HL-60/S4 treated with phorbol 12-myristate 13-acetate at 8.2 ng/mL for 4 days and 3 days (cell line): Measurements from ENCODE around the gene MPC1.
"Not testable (repeated sequence)": the region's sequence is repeated elsewhere in the genome, so short reads cannot be mapped to it uniquely, and the experiment has no call there.

ENCODE experiments used
- in situ Hi-C: fragments of 300-500 bp; cut with MboI; formaldehyde crosslinking; loops from 2 replicates; pipeline ENCODE4 v1.15.0; 2022; ENCODE audit warnings: low sequenced_read_pairs

The MPC1 gene

DNA sequence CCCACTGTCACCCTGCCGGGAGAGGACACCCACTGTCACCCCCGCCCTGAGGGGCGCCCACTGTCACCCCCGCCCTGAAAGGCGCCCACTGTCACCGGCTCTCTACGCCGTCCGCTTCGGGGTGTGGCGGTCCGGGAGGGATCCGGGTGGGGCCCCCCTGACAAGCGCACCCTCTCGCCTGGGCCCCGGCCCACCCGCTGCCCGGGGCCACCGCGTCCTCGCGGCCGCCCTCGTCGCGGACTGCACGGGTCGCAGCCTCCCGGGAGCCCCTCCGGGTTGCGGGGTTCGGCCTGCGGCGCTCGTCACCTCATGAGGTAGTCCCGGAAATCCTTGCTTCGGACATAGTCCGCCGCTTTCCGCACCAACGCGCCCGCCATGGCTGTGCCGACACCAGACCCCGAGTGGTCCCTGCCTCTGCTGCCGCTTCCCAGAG lies 224 bp downstream of the MPC1 start:
- in situ Hi-C loops: no loop called here

DNA sequence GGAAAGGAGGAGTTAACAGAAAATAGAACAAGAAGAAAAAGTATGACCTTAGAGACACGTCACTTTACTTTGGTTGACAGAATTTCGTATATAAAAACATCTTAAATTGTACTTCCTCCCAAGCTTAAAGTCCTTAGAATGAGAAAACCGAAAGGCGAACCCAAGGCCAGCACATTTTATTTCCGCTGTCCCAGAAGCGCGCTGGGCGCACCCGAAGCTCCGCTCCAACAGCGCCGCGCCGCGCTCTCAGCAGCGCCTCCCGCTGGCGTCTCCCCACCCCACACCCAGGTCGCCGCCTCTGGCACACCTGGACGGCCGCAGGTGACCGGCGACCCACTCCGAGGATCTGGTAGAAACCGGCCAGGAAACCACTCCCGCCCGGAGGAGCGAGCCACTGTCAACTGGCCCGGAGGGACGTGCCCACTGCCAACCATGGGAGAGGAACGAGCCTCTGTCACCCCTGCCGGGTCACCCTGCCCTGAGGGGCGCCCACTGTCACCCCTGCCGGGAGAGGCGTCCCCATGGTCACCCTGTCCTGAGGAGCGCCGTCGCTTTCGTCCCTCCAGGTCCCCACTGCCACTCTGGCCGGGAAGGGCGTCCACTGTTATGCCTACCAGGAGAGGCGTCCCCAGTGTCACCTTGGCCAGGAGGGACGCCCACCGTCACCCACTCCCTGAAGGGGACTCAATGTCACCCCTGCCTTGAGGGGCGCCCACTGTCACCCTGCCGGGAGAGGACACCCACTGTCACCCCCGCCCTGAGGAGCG lies 824 bp downstream of the MPC1 start:
- in situ Hi-C loops: no loop called here

DNA sequence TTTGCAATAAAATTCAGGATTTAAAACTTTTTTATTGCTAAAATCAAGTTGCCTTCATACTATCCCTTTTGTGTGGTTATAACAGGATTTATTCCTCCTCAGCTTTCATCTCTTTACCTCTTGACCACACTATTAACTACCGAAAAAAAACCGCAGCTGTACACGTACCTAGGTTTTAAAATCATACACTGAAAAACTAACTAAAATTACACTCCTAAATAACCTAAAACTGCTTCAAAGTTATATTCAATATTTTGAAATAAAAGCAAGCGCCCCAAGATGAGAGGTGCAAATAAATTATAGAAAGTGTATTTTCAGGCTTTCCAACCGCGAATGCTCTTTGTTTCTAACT lies 1.4 kb downstream of the MPC1 start:
- in situ Hi-C loops: no loop called here

GRCh38 chr6:166379800-166380199 lies 2.9 kb downstream of the MPC1 start:
- in situ Hi-C loops: no loop called here

GRCh38 chr6:166379103-166379586 lies 3.6 kb downstream of the MPC1 start:
- in situ Hi-C loops: no loop called here

- in situ Hi-C loops: no loop called here
Observed at GRCh38 chr6:166377721-166378120, 5.0 kb downstream of the MPC1 start.

DNA sequence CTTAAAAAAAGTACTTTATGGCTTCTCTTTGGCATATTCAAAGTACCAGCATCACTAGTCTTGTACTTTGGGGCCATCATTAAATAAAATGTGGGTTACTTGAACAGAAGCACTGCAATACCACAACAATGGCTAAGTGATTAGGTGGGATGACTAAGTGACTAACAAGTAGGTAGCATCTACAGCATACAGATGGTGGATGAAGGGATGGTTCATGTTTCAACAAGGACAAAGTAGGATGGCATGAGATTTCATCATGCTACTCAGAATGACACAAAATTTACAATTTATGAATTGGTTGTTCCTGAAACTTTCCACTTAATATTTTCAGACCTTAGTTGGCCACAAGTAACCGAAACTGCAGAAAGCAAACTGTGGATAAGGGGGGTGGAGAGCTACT lies 7.7 kb downstream of the MPC1 start:
- in situ Hi-C loops: no loop called here

DNA sequence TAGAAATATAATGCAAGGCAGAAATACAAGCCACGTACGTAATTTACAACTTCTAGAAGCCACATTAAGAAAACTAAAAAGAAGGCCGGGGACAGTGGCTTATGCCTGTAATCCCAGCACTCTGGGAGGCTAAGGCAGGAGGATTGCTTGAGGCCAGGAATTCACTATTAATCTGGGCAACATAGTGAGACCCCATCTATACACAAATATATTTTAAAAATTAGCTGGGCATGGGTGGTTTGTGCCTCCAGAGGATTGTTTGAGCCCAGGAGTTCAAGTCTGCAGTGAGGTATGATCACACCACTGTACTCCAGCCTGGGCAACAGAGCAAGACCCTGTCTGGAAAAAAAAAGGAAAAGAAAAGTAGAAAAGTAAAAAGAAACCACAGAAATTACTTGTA lies 12.3 kb downstream of the MPC1 start:
- in situ Hi-C loops: no loop called here

DNA sequence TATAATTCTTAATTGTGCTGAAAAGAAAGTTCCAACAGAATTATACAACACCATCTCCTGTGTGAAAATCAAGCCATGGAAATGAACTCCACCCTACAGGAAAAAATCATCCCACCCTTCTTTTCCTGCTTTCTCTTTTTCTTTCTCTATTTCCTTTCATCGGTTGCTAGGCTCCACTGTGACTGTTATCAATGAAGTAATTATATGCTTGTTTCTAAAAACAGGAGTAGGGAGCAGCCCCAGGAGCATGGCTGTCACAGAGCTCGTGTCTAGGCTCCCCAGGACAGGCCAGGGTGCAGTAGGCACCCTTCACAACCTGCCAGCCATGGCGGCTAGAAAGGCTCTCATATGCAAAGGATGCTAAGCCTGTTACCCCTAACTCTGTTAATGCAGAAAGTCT lies 13.0 kb downstream of the MPC1 start:
- in situ Hi-C loops: no loop called here

DNA sequence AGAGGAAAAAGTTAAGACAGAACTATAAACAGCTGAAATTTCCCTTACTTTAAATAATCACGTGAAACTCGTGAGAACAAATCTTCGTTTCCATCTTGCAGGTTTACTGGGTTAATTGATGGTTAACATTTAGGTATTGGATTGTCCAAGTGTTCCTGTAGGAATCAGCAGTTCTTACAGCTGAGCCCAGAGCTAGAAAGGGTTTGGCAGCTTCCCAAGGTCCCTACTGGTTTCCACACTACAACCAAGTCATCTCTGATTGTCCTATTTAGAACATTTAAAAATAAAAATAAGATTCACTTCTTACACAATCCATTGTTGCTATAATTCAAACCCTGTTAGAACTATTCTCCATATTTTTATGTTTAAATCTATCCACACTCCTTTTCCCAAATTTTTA lies 15.8 kb downstream of the MPC1 start:
- in situ Hi-C loops: no loop called here

GRCh38 chr6:166365806-166366205 lies 16.9 kb downstream of the MPC1 start:
- in situ Hi-C loops: no loop called here

GRCh38 chr6:166365221-166365620 lies 17.5 kb downstream of the MPC1 start:
- in situ Hi-C loops: no loop called here

DNA sequence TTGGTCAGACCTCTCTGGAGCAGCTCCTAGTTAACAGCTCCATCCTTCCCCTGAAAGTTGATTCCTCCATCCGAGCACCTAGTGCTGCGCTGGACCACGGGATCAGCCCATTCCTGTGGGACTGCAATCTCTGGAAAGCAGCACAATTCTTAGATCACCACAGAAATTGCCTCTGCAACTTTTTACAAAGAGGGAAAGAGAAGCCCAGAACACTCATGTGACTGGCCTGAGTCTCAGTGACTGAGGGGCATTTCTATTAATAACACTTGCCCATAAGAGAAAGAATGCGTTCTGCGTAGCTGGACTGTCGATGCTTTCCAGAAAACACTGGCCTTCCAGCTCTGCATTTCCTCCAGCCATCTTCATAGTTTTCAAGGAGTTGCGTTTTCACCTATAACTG lies 18.3 kb downstream of the MPC1 start:
- in situ Hi-C loops: no loop called here

GRCh38 chr6:166362427-166362826 lies 20.3 kb downstream of the MPC1 start:
- in situ Hi-C loops: not testable (repeated sequence)

DNA sequence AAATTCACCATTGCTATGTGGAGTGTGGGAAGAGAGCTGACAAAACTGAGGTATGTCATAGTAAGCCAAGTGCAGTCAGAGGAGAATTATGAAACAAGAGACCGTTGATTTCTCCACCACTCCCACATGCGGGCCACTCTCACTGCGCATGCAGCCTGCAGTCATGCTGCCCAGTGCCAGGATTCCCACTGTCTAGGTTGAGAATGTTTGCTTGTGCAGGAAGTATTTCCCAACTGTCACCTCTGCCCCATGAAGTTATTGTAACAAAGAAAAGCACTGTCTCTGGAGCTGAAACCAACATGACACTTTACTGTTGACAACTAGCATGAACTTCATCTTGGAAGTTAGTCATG lies 21.7 kb downstream of the MPC1 start:
- in situ Hi-C loops: no loop called here

GRCh38 chr6:166360243-166361076 lies 22.3 kb downstream of the MPC1 start:
- in situ Hi-C loops: no loop called here

DNA sequence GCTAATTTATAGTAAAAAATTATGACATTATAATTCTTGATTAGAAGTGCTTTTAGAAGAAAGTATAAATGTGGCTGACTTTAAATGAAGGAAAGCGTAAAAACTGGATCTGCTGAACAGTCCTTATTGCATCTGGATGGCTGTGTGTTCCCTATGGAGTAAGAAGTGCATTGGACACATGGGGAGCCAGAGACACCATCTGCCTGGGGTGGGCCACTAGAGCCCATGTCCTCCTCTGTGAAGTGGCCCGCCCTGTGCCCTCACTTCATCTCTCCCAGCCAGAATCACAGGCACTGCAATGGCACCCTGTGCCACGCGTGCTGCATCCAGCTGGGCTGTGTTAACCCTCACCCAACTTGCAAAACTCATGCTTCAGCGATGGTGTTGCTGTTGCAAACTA lies 27.2 kb downstream of the MPC1 start:
- in situ Hi-C loops: no loop called here

DNA sequence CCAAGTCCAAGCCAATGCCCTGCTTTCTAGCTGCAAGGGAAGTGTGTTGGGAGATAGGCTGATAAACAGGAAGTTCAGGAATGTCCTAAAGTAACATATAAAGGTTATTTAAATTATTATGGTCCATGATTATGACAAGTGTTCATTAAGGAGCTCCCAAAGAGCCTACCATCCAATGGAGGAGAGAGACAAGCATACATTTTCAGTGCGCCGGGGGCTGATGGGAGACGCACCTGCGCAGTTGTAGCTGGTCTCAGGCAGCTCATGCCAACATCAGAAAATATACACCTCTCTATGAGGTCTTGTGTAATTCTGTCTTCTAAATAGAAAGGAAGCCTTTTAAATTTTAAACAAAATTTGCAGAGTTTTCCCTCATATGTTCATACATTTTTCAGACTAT lies 27.8 kb downstream of the MPC1 start:
- in situ Hi-C loops: no loop called here

DNA sequence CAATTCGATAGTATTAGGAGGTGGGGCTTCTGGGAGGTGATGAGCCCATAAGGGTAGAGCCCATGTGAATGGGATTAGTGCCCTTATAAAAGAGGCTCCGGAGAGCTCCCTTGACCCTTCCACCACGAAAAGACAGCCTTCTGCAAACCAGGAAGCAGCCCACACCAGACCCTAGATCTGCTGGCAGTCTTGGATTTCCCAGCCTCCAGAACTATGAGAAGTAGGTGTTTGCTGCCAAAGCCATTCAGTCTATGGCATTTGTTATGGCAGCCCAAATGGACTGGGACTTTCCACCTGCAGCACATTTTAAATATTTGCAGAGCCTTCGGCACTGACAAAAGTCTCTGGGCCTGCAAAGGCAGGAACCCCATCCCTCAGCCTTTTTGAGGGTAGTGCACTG lies 28.6 kb downstream of the MPC1 start:
- in situ Hi-C loops: no loop called here

- in situ Hi-C loops: no loop called here
Observed at GRCh38 chr6:166353507-166353906, 29.2 kb downstream of the MPC1 start.

- in situ Hi-C loops: no loop called here
Observed at GRCh38 chr6:166352923-166353322, 29.8 kb downstream of the MPC1 start.

GRCh38 chr6:166351715-166352285 lies 30.9 kb downstream of the MPC1 start:
- in situ Hi-C loops: no loop called here
